RWPE1 (cell line): ENCODE results near the gene TBCD.

Experiments
- CTCF ChIA-PET: fragments of 350-600 bp; sonication (Branson Sonifier 250); formaldehyde crosslinking; extraction: SDS; loops from one replicate; lab custom pipeline; 2021; lab: Yijun Ruan, JAX
- POLR2A ChIA-PET: fragments of 400-600 bp; formaldehyde crosslinking; extraction: SDS; loops from one replicate; lab custom pipeline; 2020; ENCODE audit warnings: antibody characterized with exemption; ENCODE audit not compliant: low non-redundant PET; lab: Yijun Ruan, JAX
- DNase-seq: peaks from one replicate; pipeline ENCODE4 v3.0.0; 2012; ENCODE audit warnings: low spot score
- H3K27ac ChIP-seq: fragments of 450-650 bp; 2 replicates; pipeline ENCODE4 v1.5.1; 2017
- CTCF ChIP-seq: fragments of 450-650 bp; conservative IDR thresholded peaks from 2 replicates; pipeline ENCODE4 v1.5.1; 2017; ENCODE audit warnings: low read depth, mild to moderate bottlenecking

Gene TBCD

GRCh38 chr17:82812058-82812457, 60.2 kb downstream of the TBCD start:
- H3K27ac ChIP-seq = peak overlapping the region; percentile 19; the same call in 1 of the 2 replicates
- CTCF ChIA-PET = no interaction called here
- no peak for TF ChIP-seq CTCF
- DNase-seq = no peak
- POLR2A ChIA-PET = no interaction called here

GRCh38 chr17:82812601-82813000, 60.7 kb downstream of the TBCD start:
- CTCF ChIA-PET = no interaction called here
- POLR2A ChIA-PET = no interaction called here
- no peak overlapping the region for H3K27ac ChIP-seq
- no peak for TF ChIP-seq CTCF
- no peak for DNase-seq

- POLR2A ChIA-PET = no interaction called here
- TF ChIP-seq CTCF = no peak
- CTCF ChIA-PET = interaction anchor here (0.6 kb wide), 2 partner anchors 22 to 454 kb away, joined by 3 read pairs; partner anchors contain the start of gene TEX19
- H3K27ac ChIP-seq = no peak overlapping the region
- no peak for DNase-seq
Measured at GRCh38 chr17:82813299-82814051, 61.6 kb downstream of the TBCD start.

- ChIA-PET CTCF (interaction anchor here (0.6 kb wide), 2 partner anchors 104 to 317 kb away, joined by 3 read pairs; no protein-coding TSS in a partner anchor), POLR2A (no interaction called here)
- no peak for DNase-seq
- H3K27ac ChIP-seq = peak overlapping the region; percentile 9
- TF ChIP-seq CTCF = no peak
Measured at GRCh38 chr17:82814834-82815233, 63.0 kb downstream of the TBCD start.

- H3K27ac ChIP-seq = peak overlapping the region; percentile 25; the same call in 1 of the 2 replicates
- CTCF ChIA-PET = interaction anchor here (0.6 kb wide), 1 partner anchor 104 kb away, joined by 3 read pairs; no protein-coding TSS in a partner anchor
- no peak for TF ChIP-seq CTCF
- POLR2A ChIA-PET = no interaction called here
- no peak for DNase-seq
Measured at GRCh38 chr17:82815354-82815753, 63.5 kb downstream of the TBCD start.

- ChIA-PET CTCF (no interaction called here), POLR2A (no interaction called here)
- H3K27ac ChIP-seq = peak overlapping the region; percentile 8; the same call in 1 of the 2 replicates
- DNase-seq = no peak
- TF ChIP-seq CTCF = no peak
Measured at GRCh38 chr17:82815790-82816305, 64.0 kb downstream of the TBCD start.
